Umbilical cord (tissue), 2 donors: Measurements from ENCODE around the gene FBXO48. TPM values are rescaled to one million over a fixed set of nuclear protein-coding genes. Genes with fewer than 3 reads are reported as not detected.

Experiments used
- DNase-seq: peaks from one replicate; pipeline ENCODE4 v3.0.0-alpha.2; 2015; ENCODE audit warnings: low spot score
- total RNA-seq: library from RNA; depleted of rRNA; stranded (reverse); fragments of >200 nt; gene quantifications from one replicate; pipeline ENCODE4 v1.2.3, GENCODE V29; 2014; ENCODE audit warnings: low replicate concordance; ENCODE audit not compliant: insufficient read depth

The FBXO48 gene
- total RNA-seq, 1 donor from 2014 or later = 2.4 TPM

DNA sequence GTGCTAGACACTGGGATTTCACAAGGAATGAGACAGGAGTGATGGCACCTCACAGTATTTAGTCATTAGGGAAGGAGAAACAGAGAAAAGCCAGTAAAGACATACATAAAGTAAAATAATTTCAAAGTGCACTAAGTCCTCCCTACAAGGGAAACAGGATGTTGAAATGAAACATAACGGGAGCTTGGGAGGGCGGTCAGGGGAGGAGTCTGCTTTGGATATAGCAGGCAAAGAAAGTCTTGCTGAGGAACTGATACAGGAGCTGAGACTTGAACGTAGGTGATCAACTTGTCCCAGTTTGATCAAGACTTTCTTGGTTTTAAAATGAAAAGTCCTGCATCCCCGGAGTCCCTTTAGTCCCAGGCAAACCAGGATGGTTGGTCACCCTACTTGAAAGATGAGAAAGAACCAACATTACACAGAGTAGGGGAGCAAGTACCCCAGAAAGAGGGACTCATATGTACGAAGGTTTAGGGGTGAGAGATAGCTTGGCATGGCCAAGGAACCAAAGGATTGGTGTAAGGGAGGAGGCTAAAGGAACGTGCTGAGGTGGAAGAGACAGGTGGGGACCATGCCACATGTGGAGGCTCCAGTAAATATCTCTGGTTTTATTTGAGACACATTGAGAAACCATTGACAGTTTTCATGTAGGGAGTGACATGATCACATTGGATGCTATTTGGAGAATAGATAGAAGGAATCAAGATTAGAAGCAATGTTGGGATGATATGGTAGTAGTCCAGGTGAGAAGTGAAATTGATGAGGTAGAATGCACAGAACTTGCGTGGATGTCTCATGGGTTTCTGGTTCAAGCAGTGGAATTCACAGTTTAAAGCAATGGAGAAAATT, 28.4 kb downstream of the FBXO48 start:
- peak; percentile 59 for DNase-seq

DNA sequence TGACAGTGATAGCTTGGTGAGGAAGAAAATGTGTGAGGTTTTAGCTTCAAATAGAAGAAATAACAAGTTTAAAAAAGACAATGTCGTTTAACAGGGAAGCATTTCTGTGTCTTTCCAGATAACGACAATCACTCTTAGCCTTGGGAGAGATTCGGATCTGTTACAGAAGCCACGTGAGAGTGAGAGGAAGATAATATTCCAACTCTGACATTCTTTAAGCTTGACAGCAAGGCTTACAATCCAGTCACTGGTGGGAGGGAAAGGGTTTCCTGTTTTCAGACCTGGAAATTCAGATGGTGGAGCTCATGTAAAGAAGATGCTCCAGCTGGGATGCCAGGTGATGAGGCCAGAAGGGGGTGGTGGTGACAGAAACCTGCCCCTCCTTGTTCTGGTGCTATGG, 30.8 kb downstream of the FBXO48 start:
- DNase-seq = peak; percentile 56

- peak; percentile 48 for DNase-seq
Measured at GRCh38 chr2:68435615-68436014, 31.5 kb downstream of the FBXO48 start.

DNA sequence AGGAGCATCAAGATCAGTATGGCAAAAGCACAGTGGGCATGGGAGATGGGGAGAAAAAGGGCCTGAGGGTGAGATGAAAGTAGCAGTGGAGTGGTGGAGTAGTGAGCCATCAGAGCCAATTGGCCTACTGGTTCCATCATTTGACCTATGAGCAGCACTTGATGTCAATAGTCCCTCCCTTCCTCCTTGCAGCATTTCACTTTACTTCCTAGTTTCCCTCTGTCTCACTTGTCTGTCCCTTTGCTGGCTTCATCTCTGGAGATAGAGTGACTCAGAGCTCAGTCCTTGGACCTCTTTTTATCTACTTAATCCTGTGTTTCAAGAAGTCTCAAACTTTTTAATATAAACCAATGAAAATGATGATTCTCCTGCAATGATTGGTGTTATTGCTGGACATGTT, 32.1 kb downstream of the FBXO48 start:
- DNase-seq = no peak

DNA sequence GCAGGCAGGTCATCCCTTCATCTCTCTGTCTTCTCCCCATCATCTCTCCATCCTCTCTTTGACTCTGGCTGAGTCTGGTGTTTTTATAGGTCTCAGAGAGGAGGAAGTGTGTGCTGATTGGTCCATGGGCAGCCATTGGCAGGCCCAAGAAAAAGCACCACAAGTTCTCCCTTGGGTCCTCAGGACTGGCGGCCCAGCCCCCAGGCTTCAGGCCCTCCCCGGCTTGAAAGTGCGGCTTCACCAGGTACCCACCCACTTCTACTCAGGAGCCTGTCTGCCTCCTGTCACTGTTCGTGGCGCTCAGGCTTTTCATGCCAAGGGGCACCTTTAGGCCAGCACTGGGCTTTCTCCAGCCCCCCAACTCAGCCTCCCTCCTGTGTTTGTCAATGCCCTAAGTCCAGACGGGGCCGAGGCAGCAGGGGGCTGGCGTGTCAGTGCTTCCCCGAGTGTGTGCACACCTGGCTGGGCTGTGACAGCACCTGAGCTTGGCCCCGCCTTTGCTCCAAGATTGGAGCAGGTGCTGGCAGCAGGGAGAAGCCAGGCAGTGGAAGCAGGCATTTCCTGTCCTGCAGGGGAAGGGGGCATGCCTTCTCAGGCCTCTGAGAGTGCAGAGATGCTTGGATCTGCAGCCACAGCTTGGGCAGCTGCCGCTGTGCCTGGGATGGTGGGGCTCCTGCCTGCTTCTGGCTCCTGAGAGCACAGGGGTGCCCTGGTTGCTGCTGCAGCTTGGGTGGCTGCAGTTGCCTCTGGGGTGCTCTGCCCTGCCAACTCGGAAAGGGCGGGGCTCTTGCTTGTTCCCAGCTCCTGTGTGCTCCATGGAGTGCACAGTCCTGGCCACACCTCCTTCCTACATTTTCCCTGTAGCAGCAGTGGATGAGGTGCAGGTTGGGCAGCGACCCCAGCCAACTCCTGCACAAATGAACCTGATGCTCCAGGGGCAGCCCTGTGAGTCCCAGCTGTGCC, 34.1 kb downstream of the FBXO48 start:
- no peak for DNase-seq

- no peak for DNase-seq
Measured at GRCh38 chr2:68431316-68431972, 35.6 kb downstream of the FBXO48 start.

GRCh38 chr2:68429311-68429826, 37.7 kb downstream of the FBXO48 start:
- no peak for DNase-seq

- no peak for DNase-seq
Measured at GRCh38 chr2:68428746-68429145, 38.3 kb downstream of the FBXO48 start.

GRCh38 chr2:68428126-68428525, 39.0 kb downstream of the FBXO48 start:
- DNase-seq = no peak

DNA sequence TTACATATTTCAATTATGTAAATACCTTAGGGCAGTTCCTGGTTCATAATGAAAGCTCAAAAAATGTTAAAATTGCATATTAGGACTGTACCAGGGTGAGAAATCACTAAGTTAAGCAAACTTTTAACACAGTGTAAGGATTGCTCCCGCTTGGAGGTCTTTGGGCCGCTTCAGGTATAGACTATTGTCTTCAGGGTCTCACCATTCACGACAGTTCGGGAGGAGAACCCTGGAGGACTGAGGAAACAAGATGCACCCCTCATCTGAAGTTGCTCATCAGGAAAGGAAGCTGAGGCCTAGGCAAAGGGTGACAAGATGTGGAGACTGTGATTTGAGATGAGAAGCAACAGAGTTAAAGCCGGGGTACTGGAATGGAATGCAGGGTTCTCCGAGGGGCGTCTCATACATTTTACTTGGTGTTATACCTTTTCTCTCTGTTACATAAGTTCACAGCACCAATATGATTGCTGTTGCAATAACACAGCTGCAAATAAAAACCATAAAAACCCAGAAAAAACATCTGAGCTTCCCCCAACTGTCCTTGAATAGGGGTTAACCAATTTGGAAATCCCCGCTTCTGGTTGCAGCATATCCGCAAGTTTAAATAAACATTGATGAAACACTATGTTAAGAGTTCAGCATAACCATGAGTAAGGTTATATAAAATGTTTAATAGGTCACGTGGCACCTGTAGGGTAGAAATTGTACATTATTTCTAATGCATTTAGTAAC, 40.1 kb downstream of the FBXO48 start:
- no peak for DNase-seq

GRCh38 chr2:68426446-68426845, 40.6 kb downstream of the FBXO48 start:
- no peak for DNase-seq

GRCh38 chr2:68425503-68425902, 41.6 kb downstream of the FBXO48 start:
- no peak for DNase-seq

GRCh38 chr2:68423966-68424650, 43.0 kb downstream of the FBXO48 start:
- DNase-seq = no peak

DNA sequence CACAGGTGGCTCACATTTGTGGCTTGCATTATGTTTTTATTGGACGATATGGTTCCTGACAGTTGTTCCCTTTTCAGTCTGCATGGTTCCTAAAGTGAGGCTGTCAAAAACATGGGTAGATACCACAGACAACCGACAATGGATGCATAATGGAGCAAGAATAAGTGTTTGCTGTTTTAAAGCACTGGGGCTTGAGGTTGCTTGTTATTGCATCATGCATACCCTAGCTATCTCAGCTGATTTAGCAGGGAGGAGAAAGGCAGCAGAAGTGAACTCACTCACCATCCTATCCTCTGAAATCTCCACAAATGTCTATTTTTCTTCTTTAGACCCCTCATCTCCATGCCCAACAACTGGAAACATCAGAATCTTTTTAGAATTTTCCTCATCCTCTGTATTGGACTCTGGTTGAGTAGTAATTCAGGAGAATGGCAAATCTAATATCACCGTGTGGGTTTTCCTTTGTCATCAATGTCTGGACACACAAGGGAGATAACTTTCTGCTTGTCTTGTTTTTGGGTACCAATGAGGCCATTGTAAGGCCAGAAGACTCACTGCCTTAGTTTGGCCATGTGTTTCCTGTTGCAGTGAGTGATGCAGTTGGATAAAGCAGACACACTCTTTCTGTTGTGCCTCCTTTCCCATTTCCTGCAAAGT, 46.7 kb downstream of the FBXO48 start:
- no peak for DNase-seq

- DNase-seq = no peak
Measured at GRCh38 chr2:68418855-68419254, 48.2 kb downstream of the FBXO48 start.

DNA sequence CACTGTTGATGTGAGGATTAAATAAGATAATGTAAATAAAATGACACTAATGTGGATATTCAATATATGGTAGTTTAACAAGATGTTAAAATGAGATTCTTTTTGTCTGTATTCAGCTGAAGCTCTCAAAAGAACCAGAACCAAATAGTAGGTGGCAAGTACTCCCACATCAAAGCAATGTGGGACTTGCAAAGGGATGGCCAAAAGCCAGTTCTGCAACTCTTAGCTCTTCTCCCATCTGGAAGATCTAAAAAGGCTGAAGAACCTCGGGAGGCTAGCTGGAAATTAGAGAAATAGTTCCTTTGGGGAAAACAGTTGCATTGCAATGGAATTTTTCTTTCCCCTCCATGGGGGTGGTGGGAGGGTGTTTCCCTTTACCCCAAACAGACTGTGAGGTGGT, 48.7 kb downstream of the FBXO48 start:
- DNase-seq = no peak

DNA sequence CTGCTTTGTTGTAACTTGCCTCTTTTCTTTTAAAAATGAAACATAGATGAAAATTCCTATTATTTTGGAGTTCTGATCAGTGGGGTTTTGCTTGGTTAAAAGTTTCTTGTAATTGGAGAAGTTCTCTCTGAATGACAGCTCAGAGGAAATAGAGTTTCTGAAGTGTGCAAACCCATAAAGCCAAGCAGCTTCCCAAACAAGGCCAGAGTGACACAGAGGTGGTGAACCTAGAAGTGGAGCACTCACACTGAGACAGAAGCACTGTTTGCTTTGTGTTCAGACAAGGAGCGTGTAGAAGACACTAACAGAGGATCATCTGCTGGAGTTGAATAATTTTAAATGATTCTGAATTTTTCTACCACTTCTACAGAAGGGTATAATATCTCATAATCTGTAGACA, 49.2 kb downstream of the FBXO48 start:
- no peak for DNase-seq

DNA sequence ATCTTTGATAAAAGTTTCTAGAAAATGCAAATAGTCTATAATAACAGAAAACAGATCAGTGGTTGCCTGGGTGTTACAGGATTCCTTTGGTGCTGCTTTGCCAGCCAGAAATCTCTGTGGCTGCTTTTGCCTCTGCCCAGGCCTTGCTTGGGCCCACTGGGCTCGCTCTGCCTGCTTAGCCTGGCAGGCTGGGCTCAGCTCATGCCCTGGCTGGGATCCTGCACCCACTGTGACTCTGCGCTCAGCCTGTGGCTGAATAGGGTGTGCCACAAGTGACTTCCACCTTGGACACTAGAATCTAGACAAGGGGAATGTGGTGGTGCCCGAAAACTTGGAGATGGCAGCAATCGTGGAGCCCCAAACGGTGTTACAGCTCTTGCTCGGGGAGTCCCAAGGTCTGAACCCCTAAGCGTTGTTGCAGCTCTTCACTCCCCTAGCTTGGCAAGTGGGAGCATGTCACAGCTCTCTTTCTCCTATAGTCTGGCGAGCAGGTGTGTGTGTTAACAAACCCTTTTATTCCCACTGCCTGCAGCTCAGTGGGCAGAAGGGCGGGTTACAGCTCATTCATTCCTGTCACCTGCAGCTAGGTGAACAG, 50.9 kb downstream of the FBXO48 start:
- no peak for DNase-seq

DNA sequence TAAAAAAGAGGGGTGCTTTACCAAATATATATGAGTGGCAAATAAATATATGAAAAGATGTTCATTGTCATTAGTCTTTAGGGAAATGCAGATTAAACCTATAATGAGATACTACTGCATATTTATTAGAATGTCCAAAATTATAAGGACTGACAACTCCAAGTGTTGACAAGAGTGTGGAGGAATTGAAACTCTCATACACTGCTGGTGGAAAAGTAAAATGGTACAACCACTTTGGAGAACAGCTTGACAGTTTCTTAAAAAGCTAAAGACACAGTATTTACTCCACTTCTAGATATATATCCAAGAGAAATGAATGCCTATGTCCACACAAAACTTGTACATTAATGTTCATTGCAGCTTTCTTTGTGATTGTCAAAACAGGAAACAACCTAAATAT, 51.6 kb downstream of the FBXO48 start:
- no peak for DNase-seq

- DNase-seq = no peak
Measured at GRCh38 chr2:68414876-68415275, 52.2 kb downstream of the FBXO48 start.
